GM12878 (cell line): ENCODE data around the gene EBLN1. TPM values are rescaled to one million over a fixed set of nuclear protein-coding genes. Genes with fewer than 3 reads are reported as not detected.

ENCODE experiments used
- ATAC-seq: fragments of 200-7000 bp; cut with Tn5 transposase; 3 replicates; pipeline ENCODE4 v1.9.1; 2020; ENCODE audit warnings: mild to moderate bottlenecking, moderate library complexity
- BruUV-seq: library from RNA; stranded (reverse); fragments of 400-500 nt; replicated peaks from 2 replicates; lab custom pipeline; 2021; lab: Mats Ljungman, UMichigan
- CTCF ChIA-PET: fragments of 300-600 bp; sonication (Branson Sonifier 250); formaldehyde crosslinking; extraction: SDS; loops from one replicate; lab custom pipeline; 2021; ENCODE audit warnings: inconsistent platforms; lab: Yijun Ruan, JAX
- POLR2A ChIA-PET: fragments of 350-600 bp; formaldehyde crosslinking; extraction: SDS; loops from one replicate; lab custom pipeline; 2021; ENCODE audit warnings: inconsistent platforms; lab: Charles Lee
- RAD21 ChIA-PET: fragments of 300-600 bp; sonication (Branson Sonifier 250); formaldehyde crosslinking; loops from one replicate; lab custom pipeline; 2023; ENCODE audit warnings: antibody characterized with exemption; ENCODE audit not compliant: unreplicated experiment; lab: Charles Lee
- SMC1A ChIA-PET: fragments of 300-600 bp; sonication (Branson Sonifier 250); formaldehyde crosslinking; loops from one replicate; lab custom pipeline; 2023; ENCODE audit not compliant: unreplicated experiment, uncharacterized antibody; lab: Charles Lee
- DNase-seq: peaks from one replicate; pipeline ENCODE4 v3.0.0-alpha.2; 2011; ENCODE audit warnings: low read depth, low spot score
- FAIRE-seq: peaks from 3 replicates; lab custom pipeline; 2011; peaks lifted over from hg19 to GRCh38; lab: Jason Lieb, UNC
- H2AFZ ChIP-seq: 2 replicates; pipeline ENCODE4 v1.6.0; 2011; ENCODE audit warnings: low read depth, low read length, control low read depth; ENCODE audit not compliant: control insufficient read depth
- H3K27ac ChIP-seq: 2 replicates; pipeline ENCODE4 v1.5.1; 2011; ENCODE audit warnings: control low read depth; ENCODE audit not compliant: control insufficient read depth, insufficient read depth
- H3K27me3 ChIP-seq, 2 experiments: replicated peaks in 1 of 2; 2 replicates each; pipeline versions ENCODE4 v1.6.0 to v1.6.1; 2011; ENCODE audit warnings: low read length in 1 of 2; ENCODE audit not compliant: control insufficient read depth in 2 of 2, insufficient read depth in 2 of 2
- H3K36me3 ChIP-seq, 2 experiments: 2 replicates each; pipeline ENCODE4 v1.5.1; 2011; ENCODE audit warnings: low read length in 1 of 2; ENCODE audit not compliant: control insufficient read depth in 2 of 2, insufficient read depth in 2 of 2
- H3K4me1 ChIP-seq: 2 replicates; pipeline ENCODE4 v1.6.1; 2011; ENCODE audit warnings: mild to moderate bottlenecking, low read length, moderate library complexity, mixed read lengths; ENCODE audit not compliant: control insufficient read depth, insufficient read depth
- H3K4me2 ChIP-seq: 2 replicates; pipeline ENCODE4 v1.6.0; 2011; ENCODE audit warnings: control low read depth; ENCODE audit not compliant: control insufficient read depth, insufficient read depth
- H3K4me3 ChIP-seq: fragments of 200-600 bp; sonication (generic); 2 replicates; pipeline ENCODE4 v1.5.1; 2016
- H3K79me2 ChIP-seq: 2 replicates; pipeline ENCODE4 v1.6.0; 2011; ENCODE audit warnings: low read length; ENCODE audit not compliant: control insufficient read depth, insufficient read depth
- H3K9ac ChIP-seq: 2 replicates; pipeline ENCODE4 v1.8.0; 2011; ENCODE audit warnings: low read length, control low read depth, mixed read lengths; ENCODE audit not compliant: control insufficient read depth, insufficient read depth
- H3K9me3 ChIP-seq: replicated peaks from 3 replicates; pipeline ENCODE4 v1.5.1; 2011; ENCODE audit warnings: mild to moderate bottlenecking, low read length; ENCODE audit not compliant: control insufficient read depth, insufficient read depth
- H4K20me1 ChIP-seq: 2 replicates; pipeline ENCODE4 v1.6.0; 2011; ENCODE audit not compliant: control insufficient read depth, insufficient read depth
- BHLHE40 ChIP-seq, 2 experiments: fragments of 450-650 bp in 1 of 2; IDR thresholded peaks; 2 replicates each; pipeline ENCODE4 v1.6.1; 2011 to 2017; ENCODE audit warnings: low read depth in 2 of 2, borderline replicate concordance in 1 of 2, improper control_type of control experiment in 1 of 2, low read length in 1 of 2, mild to moderate bottlenecking in 1 of 2
- JUNB ChIP-seq: IDR thresholded peaks from 2 replicates; pipeline ENCODE4 v1.6.1; 2016; ENCODE audit warnings: antibody characterized with exemption, mild to moderate bottlenecking
- PML ChIP-seq: IDR thresholded peaks from 2 replicates; pipeline ENCODE4 v1.6.1; 2012; ENCODE audit warnings: low read length, inconsistent platforms
- RAD21 ChIP-seq: IDR thresholded peaks from 2 replicates; pipeline ENCODE4 v1.6.1; 2011; ENCODE audit warnings: mild to moderate bottlenecking, low read depth, low read length, moderate library complexity; ENCODE audit not compliant: insufficient read depth
- ZNF622 ChIP-seq: fragments of 450-650 bp; IDR thresholded peaks from 2 replicates; pipeline ENCODE4 v1.6.1; 2017; ENCODE audit warnings: mild to moderate bottlenecking, inconsistent platforms
- WGBS: methylation state at CpG from one replicate; pipeline ENCODE4 v1.1.6; 2016; ENCODE audit warnings: low lambda C conversion rate; ENCODE audit not compliant: insufficient replicate concordance, insufficient coverage; ENCODE audit errors: missing lambda C conversion rate; 5-methylcytosine and 5-hydroxymethylcytosine counted together
- in situ Hi-C: fragments of 300-500 bp; cut with MboI; formaldehyde crosslinking; loops from 9 replicates; pipeline ENCODE4 v1.14.3; 2018; ENCODE audit warnings: mixed read lengths
- intact Hi-C: fragments of 100-400 bp; cut with micrococcal nuclease; formaldehyde crosslinking; loops from one replicate; pipeline ENCODE4 v1.14.2; 2022; ENCODE audit not compliant: unreplicated experiment
- polyA plus RNA-seq, 11 experiments: library from polyadenylated mRNA; depleted of rRNA in 4 of 11; unstranded in 6 of 11; stranded (reverse) in 5 of 11; fragments of >200 nt; fragmentation: Nextera tagmentation in 4 of 11; fragmentation: Illumina TruSeq in 1 of 11; extraction: Ambion mirVana in 4 of 11; extraction: Trizol in 1 of 11; gene quantifications; 1 replicate in 1 of 11; 2 replicates in 10 of 11; pipeline versions ENCODE4 v1.2.1 to v1.2.3, GENCODE V29; 2011 to 2016; ENCODE audit warnings: inconsistent platforms in 2 of 11, missing spikeins in 2 of 11, low read depth in 1 of 11
- total RNA-seq, 4 experiments: library from RNA; depleted of rRNA in 3 of 4; stranded (reverse); fragments of >200 nt in 3 of 4; fragmentation: Illumina TruSeq in 1 of 4; extraction: Trizol in 1 of 4; gene quantifications; 2 replicates each; pipeline versions ENCODE4 v1.2.1 to v1.2.3, GENCODE V29; 2013 to 2021
- TF ChIP-seq, protein P1 (sequence below): fragments of 150-350 bp; IDR thresholded peaks from 2 replicates; pipeline ENCODE4 v1.6.1; 2016; ENCODE audit warnings: low read depth, low read length
- TF ChIP-seq, protein P2 (sequence below), 3 experiments: IDR thresholded peaks in 2 of 3; conservative IDR thresholded peaks in 1 of 3; 2 replicates each; pipeline ENCODE4 v1.5.1; 2011; ENCODE audit warnings: low read depth in 3 of 3, low read length in 3 of 3, mild to moderate bottlenecking in 3 of 3, control low read depth in 2 of 3, moderate library complexity in 2 of 3, inconsistent platforms in 1 of 3, mixed read lengths in 1 of 3; ENCODE audit not compliant: control insufficient read depth in 2 of 3, insufficient read depth in 1 of 3; ENCODE audit errors: extremely low read depth in 1 of 3

The EBLN1 gene
- total and polyA plus RNA-seq, 10 of the 15 experiments (the other 5 are each of a cell fraction or from before 2014, with no cell fraction given), result not detected

GRCh38 chr10:22219308-22219707 is 1.5 kb upstream of the EBLN1 start:
- Histone ChIP-seq H3K4me2 (no peak overlapping the region), H3K36me3 (no peaks in the 10 kb centered on the region), H3K4me3 (no peak overlapping the region), H4K20me1 (no peaks in the 10 kb centered on the region), H3K79me2 (no peaks in the 10 kb centered on the region), H3K27ac (no peak overlapping the region), H3K4me1 (peaks cover 6% of the 10 kb centered on the region; the same call in 1 of the 2 replicates), H2AFZ (no peak overlapping the region), H3K9ac (no peak overlapping the region), H3K27me3 (no peaks in the 10 kb centered on the region), H3K9me3 (no peaks in the 10 kb centered on the region)
- BruUV-seq, result no TSS peak
- SMC1A ChIA-PET, result no interaction called here
- CTCF ChIA-PET, result no interaction called here
- intact Hi-C loops, result no loop called here
- ATAC-seq (no peak), DNase-seq (no peak), FAIRE-seq (no peak)
- RAD21 ChIA-PET, result no interaction called here
- 38% methylated on average over 1 of the region's 1 CpG for WGBS
- in situ Hi-C loops, result no loop called here
- no peak for TF ChIP-seq ZNF622
- TF ChIP-seq, protein P1, sequence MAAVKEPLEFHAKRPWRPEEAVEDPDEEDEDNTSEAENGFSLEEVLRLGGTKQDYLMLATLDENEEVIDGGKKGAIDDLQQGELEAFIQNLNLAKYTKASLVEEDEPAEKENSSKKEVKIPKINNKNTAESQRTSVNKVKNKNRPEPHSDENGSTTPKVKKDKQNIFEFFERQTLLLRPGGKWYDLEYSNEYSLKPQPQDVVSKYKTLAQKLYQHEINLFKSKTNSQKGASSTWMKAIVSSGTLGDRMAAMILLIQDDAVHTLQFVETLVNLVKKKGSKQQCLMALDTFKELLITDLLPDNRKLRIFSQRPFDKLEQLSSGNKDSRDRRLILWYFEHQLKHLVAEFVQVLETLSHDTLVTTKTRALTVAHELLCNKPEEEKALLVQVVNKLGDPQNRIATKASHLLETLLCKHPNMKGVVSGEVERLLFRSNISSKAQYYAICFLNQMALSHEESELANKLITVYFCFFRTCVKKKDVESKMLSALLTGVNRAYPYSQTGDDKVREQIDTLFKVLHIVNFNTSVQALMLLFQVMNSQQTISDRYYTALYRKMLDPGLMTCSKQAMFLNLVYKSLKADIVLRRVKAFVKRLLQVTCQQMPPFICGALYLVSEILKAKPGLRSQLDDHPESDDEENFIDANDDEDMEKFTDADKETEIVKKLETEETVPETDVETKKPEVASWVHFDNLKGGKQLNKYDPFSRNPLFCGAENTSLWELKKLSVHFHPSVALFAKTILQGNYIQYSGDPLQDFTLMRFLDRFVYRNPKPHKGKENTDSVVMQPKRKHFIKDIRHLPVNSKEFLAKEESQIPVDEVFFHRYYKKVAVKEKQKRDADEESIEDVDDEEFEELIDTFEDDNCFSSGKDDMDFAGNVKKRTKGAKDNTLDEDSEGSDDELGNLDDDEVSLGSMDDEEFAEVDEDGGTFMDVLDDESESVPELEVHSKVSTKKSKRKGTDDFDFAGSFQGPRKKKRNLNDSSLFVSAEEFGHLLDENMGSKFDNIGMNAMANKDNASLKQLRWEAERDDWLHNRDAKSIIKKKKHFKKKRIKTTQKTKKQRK, result no peak
- 0 out of 2 replicates have a peak, but pooled peaks have one; percentile 14 for TF ChIP-seq JUNB
- POLR2A ChIA-PET, result no interaction called here

DNA sequence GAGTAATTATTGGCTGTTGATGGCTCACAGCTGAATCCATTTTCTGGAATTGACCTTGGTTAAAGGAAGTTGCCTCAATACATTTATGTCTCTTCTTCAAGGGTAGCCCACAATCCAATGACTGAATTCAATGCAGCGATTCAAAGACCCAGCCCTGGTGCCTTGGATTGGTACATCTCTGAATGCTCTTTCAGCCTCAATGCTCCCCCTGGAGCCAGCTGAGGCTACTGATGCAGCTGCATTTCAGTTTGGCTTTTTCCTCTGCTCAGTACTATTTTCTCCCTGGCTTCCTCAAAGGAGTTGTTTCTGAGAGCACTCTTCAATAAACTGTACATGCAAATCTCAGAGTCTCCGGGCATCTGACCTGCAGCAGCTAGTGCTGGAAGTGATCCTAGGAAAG is 633 bp upstream of the EBLN1 start:
- no peak overlapping the region for H3K27ac ChIP-seq
- DNase-seq (no peak), FAIRE-seq (no peak), ATAC-seq (0 out of 3 replicates have a peak, but pooled peaks have one; percentile 34)
- no peak overlapping the region for H2AFZ ChIP-seq
- RAD21 ChIA-PET, result no interaction called here
- CTCF ChIA-PET, result no interaction called here
- H3K9me3 ChIP-seq, result no peaks in the 10 kb centered on the region
- POLR2A ChIA-PET, result no interaction called here
- peaks cover 6% of the 10 kb centered on the region; the same call in 1 of the 2 replicates for H3K4me1 ChIP-seq
- H3K9ac ChIP-seq, result no peak overlapping the region
- intact Hi-C loops, result no loop called here
- SMC1A ChIA-PET, result no interaction called here
- no peak overlapping the region for H3K4me3 ChIP-seq
- H3K79me2 ChIP-seq, result no peaks in the 10 kb centered on the region
- no peaks in the 10 kb centered on the region for H4K20me1 ChIP-seq
- H3K27me3 ChIP-seq, result no peaks in the 10 kb centered on the region
- no peak overlapping the region for H3K4me2 ChIP-seq
- BruUV-seq, result no TSS peak
- no peaks in the 10 kb centered on the region for H3K36me3 ChIP-seq
- TF ChIP-seq BHLHE40 (IDR thresholded peaks at IDR 0.05; ENCODE audit: borderline replicate concordance in 1 of 2, low read depth in 2 of 2, low read length in 1 of 2) (no peak), RAD21 (0 out of 2 replicates have a peak, but pooled peaks have one; percentile 15), PML (no peak)
- TF ChIP-seq, protein P2, sequence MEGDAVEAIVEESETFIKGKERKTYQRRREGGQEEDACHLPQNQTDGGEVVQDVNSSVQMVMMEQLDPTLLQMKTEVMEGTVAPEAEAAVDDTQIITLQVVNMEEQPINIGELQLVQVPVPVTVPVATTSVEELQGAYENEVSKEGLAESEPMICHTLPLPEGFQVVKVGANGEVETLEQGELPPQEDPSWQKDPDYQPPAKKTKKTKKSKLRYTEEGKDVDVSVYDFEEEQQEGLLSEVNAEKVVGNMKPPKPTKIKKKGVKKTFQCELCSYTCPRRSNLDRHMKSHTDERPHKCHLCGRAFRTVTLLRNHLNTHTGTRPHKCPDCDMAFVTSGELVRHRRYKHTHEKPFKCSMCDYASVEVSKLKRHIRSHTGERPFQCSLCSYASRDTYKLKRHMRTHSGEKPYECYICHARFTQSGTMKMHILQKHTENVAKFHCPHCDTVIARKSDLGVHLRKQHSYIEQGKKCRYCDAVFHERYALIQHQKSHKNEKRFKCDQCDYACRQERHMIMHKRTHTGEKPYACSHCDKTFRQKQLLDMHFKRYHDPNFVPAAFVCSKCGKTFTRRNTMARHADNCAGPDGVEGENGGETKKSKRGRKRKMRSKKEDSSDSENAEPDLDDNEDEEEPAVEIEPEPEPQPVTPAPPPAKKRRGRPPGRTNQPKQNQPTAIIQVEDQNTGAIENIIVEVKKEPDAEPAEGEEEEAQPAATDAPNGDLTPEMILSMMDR (IDR thresholded peaks at IDR 0.05 in 2 of 3, conservative IDR thresholded peaks at IDR 0.05 in 1 of 3; ENCODE audit: control insufficient read depth in 2 of 3, extremely low read depth in 1 of 3, insufficient read depth in 1 of 3, low read depth in 3 of 3, low read length in 3 of 3), result 0 out of 6 replicates have a peak, but pooled peaks of 1 of the 3 experiments have one; percentile 3
- in situ Hi-C loops, result no loop called here
- WGBS, result 47% methylated on average over 2 of the region's 2 CpGs
